ENCODE results near the gene HMCES. TPM values are rescaled to one million over a fixed set of nuclear protein-coding genes. Genes with fewer than 3 reads are reported as not detected.

HMCES gene
- total and polyA plus RNA-seq, 2 of the 13 experiments (the other 11 are each of a cell fraction or from before 2014, with no cell fraction given), result 16.1 to 37.5 TPM

- TF ChIP-seq GABPB1 (CRISPR knock-in tag; IDR thresholded peaks at IDR 0.05), result peak; percentile 34; the same call in 1 of the 2 replicates
- TF ChIP-seq, protein P1, sequence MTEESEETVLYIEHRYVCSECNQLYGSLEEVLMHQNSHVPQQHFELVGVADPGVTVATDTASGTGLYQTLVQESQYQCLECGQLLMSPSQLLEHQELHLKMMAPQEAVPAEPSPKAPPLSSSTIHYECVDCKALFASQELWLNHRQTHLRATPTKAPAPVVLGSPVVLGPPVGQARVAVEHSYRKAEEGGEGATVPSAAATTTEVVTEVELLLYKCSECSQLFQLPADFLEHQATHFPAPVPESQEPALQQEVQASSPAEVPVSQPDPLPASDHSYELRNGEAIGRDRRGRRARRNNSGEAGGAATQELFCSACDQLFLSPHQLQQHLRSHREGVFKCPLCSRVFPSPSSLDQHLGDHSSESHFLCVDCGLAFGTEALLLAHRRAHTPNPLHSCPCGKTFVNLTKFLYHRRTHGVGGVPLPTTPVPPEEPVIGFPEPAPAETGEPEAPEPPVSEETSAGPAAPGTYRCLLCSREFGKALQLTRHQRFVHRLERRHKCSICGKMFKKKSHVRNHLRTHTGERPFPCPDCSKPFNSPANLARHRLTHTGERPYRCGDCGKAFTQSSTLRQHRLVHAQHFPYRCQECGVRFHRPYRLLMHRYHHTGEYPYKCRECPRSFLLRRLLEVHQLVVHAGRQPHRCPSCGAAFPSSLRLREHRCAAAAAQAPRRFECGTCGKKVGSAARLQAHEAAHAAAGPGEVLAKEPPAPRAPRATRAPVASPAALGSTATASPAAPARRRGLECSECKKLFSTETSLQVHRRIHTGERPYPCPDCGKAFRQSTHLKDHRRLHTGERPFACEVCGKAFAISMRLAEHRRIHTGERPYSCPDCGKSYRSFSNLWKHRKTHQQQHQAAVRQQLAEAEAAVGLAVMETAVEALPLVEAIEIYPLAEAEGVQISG (CRISPR knock-in tag; IDR thresholded peaks at IDR 0.05), result peak; percentile 52
- TF ChIP-seq ZNF598 (CRISPR knock-in tag; IDR thresholded peaks at IDR 0.05; ENCODE audit: borderline replicate concordance), result no peak
- TF ChIP-seq ZBTB21 (CRISPR knock-in tag; IDR thresholded peaks at IDR 0.05), result no peak
- peak; percentile 81; the same call in 1 of the 2 replicates for TF ChIP-seq ARID4A (CRISPR knock-in tag; IDR thresholded peaks at IDR 0.05; ENCODE audit: borderline replicate concordance)
- TF ChIP-seq SP1 (IDR thresholded peaks at IDR 0.05), result no peak
- TF ChIP-seq SP1 (CRISPR knock-in tag; IDR thresholded peaks at IDR 0.05), result peak; percentile 29; the same call in 1 of the 2 replicates
- TF ChIP-seq NR2C2 (CRISPR knock-in tag; IDR thresholded peaks at IDR 0.05; ENCODE audit: borderline replicate concordance), result peak; percentile 30; the same call in 1 of the 2 replicates
- TF ChIP-seq KAT7 (CRISPR knock-in tag; IDR thresholded peaks at IDR 0.05; ENCODE audit: borderline replicate concordance), result no peak
- peak; percentile 89 for TF ChIP-seq RFX3 (CRISPR knock-in tag; IDR thresholded peaks at IDR 0.05)
- TF ChIP-seq, protein P2, sequence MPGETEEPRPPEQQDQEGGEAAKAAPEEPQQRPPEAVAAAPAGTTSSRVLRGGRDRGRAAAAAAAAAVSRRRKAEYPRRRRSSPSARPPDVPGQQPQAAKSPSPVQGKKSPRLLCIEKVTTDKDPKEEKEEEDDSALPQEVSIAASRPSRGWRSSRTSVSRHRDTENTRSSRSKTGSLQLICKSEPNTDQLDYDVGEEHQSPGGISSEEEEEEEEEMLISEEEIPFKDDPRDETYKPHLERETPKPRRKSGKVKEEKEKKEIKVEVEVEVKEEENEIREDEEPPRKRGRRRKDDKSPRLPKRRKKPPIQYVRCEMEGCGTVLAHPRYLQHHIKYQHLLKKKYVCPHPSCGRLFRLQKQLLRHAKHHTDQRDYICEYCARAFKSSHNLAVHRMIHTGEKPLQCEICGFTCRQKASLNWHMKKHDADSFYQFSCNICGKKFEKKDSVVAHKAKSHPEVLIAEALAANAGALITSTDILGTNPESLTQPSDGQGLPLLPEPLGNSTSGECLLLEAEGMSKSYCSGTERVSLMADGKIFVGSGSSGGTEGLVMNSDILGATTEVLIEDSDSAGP (CRISPR knock-in tag; IDR thresholded peaks at IDR 0.05; ENCODE audit: borderline replicate concordance), result peak; percentile 70; the same call in 1 of the 2 replicates
- TF ChIP-seq ZNF678 (CRISPR knock-in tag; IDR thresholded peaks at IDR 0.05), result peak; percentile 29; the same call in 1 of the 2 replicates
- TF ChIP-seq, protein P3, sequence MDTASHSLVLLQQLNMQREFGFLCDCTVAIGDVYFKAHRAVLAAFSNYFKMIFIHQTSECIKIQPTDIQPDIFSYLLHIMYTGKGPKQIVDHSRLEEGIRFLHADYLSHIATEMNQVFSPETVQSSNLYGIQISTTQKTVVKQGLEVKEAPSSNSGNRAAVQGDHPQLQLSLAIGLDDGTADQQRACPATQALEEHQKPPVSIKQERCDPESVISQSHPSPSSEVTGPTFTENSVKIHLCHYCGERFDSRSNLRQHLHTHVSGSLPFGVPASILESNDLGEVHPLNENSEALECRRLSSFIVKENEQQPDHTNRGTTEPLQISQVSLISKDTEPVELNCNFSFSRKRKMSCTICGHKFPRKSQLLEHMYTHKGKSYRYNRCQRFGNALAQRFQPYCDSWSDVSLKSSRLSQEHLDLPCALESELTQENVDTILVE (CRISPR knock-in tag; IDR thresholded peaks at IDR 0.05), result peak; percentile 39; the same call in 1 of the 2 replicates
- no peak; the same call in 1 of the 2 replicates for TF ChIP-seq ZNF138 (CRISPR knock-in tag; IDR thresholded peaks at IDR 0.05; ENCODE audit: low read depth)
- no peak for TF ChIP-seq FOXK2 (IDR thresholded peaks at IDR 0.05)
Measured at GRCh38 chr3:129314386-129315222, 35.9 kb downstream of the HMCES start (continued).
